HG02642 (cell line): ENCODE measurements around the gene TMA7.
"Not testable (repeated sequence)": the region's sequence is repeated elsewhere in the genome, so short reads cannot be mapped to it uniquely, and the experiment has no call there.

Experiments used
- ATAC-seq: cut with Tn5 transposase; IDR thresholded peaks from one replicate; pipeline ENCODE4 v1.9.1; 2021; ENCODE audit warnings: mild to moderate bottlenecking; ENCODE audit not compliant: unreplicated experiment, poor library complexity

The TMA7 gene

GRCh38 chr3:48439820-48440589, at the start of gene TMA7, which contains the start of gene CCDC51:
TMA7 (plus strand) TSS chr3:48440257; CDS start chr3:48440297, 40 bp downstream.
CCDC51 (minus strand) TSS chr3:48440119; CDS start chr3:48435128, 4,991 bp downstream.
- ATAC-seq = peak; percentile 96

DNA sequence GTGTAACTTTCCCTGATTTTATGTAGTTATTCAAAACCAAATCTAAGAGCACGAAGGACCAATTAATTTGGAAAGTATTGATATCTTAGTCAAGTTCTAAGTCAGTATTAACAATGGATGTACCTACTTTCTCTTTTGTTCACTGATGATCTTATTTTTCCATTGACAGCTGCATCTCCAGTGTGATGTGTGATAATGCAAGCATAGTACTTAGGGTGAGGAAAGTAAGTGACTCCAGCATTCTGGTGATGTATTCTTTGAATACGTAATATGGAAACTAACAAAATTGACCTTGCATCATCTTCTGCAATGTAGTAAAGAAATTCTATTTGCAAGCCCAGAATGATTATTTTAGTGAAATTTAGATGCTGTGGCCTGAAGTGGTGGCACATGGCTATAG, 45.7 kb upstream of the TMA7 start:
- no peak for ATAC-seq

DNA sequence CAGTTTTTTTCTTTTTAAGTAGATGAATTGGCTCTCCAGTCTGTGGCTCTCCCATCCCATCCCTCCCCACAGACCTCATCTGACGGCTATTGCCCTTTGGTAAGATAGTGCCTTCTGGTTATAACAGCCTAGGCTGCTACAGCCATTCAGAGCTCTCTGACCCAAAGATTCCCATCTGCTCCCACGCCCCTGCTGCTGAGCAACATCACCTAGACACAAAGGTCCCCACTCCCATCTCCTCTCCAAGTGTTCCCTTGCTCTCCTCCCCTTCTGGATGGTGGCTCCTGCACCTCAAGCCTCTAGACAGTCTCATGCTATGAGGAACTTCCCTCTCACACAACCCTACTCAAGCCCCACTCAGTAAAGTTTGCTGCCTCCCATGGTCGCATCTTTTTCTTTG, 44.3 kb upstream of the TMA7 start:
- ATAC-seq = no peak

DNA sequence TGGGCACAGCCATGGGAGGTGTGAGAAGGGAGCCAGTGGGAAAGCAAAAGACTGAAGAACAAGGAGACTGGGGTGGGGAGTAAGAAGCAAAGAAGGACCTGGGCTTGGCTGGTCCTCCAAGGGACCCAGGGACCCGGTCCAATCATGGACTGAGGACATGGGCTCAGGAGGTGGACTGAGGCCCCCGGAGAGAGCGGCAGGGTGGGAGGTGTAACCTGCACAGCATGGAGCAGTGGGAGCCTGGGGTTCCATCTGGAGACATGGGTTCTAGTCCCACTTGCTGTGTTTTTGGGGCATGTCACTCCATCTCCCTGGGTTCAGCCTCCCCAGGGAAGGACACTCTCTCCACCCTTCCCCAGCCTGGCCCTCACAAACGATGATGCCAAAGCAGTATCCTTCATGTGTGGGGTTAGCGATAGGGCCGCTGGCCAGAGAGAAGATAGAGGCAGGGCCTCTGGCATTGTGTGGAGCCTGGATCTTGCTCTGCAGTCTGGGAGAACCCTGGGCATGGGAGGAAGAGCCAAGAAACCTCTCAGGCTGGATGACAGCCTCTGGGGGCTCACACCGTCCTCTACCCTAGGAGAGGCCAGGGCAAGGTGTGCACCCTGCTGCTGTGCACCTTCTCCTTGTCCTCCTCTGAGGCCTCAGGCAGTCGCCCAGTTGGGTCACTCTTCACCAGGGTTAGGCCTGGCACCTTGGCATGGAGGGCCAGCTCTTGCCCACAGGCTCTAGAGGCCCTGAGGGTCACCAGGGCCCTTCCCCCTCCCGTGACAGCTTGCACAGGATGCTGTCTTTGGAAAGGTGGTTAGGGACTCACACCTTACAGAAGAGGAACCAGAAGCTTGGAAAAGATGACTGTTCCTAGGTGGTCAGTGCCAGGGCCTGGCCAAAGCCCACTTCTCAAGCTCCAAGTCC, 42.0 kb upstream of the TMA7 start:
- ATAC-seq = no peak

DNA sequence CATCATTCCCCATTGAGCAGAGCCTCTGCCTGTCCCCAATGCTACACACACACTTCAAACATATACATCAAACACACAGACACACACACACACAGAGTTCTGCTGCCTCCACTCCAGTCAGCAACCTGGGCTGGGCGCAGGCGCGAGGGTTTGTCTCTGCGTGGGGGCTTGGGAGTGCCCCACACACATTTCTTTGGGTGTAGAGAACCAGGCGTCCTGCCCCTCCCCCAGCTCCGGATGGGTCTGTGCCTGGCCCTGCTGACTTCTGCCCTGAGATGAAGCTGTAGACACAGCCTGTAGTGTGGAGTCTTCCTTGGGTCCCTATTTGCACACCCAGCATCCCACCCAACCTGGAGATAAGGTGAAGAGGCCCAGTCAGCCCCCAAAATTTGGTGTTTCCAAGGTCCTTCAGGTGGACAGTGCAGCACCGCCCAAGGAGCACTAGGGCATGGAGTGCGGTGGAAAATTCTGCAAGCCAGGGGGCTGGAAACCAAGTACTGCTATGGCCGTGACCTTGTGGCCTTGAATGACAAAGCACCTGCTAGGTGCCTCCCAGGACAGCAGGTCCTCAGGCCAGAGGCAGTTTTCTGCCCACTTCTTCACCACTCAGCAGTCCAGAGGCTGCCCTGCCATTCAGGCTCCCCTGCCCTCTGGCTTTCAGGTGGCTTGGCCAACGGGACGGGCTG, 41.2 kb upstream of the TMA7 start:
- ATAC-seq = no peak

GRCh38 chr3:48399387-48400172, 40.5 kb upstream of the TMA7 start:
- ATAC-seq = no peak

DNA sequence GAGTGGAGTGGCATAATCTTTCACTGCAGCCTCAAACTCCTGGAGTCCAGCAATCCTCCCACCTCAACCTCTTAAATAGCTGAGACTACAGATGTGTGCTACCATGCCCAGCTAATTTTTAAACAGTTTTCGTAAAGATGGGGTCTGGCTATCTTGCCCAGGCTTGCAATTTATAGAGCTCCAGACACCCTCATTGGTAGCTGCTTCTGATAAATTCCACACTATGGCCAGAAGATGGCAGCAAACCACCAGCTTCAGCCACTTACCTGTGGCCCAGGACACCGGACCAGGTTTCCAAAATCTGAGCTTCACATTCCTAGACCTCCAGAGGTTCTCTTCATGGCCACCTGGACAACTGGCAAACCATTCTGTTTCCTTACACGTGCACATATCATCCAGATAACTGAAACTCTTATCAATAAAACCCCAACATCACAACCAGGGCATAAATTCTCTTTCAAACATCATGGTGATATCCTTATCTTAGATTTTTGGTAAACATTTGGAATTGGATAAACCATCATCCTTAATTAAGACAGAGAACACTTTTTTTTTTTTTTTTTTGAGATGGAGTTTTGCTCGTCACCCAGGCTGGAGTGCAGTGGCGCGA, 39.1 kb upstream of the TMA7 start:
- ATAC-seq = no peak

DNA sequence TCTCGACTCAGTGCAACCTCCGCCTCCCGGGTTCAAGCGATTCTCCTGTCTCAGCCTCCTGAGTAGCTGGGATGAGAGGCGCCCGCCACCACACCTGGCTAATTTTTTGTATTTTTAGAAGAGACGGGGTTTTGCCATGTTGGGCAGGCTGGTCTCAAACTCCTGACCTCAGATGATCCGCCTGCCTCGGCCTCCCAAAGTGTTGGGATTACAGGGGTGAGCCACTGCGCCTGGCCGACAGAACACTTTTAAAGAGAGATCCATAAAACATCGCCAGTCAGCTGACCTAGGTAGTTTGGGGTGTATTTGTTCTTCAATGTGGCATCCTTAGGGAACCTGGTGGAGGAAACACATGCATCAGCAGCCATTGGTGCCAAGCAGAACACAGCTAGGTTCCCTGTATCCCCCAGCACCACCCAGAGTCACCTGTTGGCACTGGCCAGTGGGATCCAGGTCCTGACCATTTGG, 38.6 kb upstream of the TMA7 start:
- not testable (repeated sequence) for ATAC-seq

GRCh38 chr3:48402281-48402732, 37.8 kb upstream of the TMA7 start:
- no peak for ATAC-seq

DNA sequence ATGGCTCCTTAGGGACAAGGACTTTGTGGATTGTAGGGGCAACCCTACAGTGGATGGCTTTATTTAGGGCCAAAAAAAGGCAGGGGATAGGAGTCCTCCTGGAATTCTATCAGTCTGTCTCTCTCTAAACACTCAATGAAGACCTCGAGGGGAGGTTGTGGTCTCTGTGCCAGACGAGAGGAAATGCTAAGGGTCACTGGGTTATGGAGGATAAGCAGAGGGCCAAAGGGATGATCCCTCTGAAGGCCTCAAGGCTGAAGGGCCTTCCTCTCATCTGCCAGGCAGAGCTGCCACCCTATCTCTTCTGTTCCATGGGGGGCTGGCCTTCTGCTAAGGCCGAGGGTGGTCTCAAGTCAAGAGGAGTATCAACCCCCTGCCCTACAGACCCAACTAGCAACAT, 37.1 kb upstream of the TMA7 start:
- no peak for ATAC-seq

DNA sequence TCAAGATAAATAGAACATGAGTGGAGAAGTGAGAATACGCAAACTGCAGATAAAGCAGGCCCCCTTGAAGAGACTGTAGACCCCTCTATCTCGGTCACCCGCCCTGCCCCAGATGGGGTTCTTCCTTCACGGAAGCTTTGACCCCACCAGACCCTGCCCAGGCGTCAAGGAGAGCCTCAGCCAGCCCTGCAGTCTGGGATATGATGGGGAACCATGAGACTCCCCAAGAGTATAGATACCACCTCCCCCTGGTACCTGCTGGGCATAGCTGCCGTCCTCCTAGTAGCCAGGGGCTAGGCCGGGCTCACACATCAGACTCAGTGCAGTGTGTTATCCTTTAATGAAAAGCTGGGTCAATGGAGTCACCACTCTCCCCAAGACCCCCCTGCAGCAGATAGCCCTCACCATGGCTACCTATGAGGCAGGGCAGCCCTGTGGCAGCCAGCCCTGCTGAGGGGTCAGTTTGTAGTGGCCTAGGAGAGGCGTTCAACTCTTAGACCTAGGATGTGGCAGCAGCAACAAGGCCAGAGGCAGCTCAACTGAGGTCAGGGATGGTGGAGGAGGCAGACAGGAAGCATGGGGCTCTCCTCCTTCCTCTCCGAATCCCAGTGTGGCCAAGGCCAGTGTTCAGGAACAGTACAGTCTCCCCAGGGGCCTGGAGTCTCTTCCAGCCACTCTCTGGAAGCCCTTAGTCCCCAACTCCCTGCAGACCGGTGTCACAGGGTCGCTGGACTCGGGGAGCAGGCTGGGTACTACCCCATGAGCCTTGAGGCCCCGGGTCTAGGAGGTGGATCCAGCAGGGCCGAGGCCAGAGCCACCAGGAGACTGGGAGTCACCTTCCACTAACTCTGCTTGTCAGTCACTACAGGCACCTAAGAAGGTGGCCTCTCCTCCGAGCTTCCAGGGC, 36.3 kb upstream of the TMA7 start:
- ATAC-seq = no peak

DNA sequence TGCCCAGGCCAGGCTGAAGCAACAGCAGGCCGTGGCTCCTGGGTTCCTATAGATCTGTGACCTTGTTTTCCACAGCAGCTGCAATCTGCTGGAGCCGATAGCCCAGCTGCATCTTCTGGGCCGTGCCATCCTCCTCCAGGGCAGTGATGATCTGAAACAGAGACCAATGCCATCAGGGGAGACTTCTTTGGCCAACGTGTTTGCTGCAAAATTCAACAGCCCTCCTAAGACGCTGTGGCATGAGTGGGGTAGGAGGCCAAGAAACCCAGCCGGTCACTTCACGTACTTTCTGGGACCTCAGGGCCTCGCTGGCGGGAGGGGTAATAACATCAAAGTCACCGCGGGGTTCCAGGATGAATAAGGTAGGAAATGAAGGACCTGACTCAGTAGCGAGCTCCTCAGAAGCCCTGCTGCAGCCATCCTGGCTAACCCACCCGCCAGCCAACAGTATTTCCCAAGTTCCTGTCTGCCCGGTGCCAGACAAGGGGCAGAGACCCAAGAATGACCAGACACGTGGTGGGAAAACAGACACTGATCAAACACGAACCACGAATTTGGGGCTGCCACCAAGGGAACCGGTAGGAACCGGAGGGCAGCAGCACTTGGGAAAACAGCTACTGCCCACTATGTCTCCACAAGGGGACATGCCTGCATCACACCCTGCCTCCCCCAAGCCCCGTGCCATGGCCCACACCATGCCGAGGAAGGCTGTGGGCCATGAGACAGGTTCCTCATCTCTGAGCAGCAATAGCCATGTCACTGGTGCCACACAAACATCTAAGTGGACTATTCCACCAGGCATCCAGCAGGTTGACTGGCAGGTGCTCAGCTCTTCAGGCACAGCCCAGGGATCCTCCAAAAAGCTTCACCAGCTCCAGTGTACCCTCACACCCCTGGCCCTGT, 35.4 kb upstream of the TMA7 start:
- no peak for ATAC-seq

DNA sequence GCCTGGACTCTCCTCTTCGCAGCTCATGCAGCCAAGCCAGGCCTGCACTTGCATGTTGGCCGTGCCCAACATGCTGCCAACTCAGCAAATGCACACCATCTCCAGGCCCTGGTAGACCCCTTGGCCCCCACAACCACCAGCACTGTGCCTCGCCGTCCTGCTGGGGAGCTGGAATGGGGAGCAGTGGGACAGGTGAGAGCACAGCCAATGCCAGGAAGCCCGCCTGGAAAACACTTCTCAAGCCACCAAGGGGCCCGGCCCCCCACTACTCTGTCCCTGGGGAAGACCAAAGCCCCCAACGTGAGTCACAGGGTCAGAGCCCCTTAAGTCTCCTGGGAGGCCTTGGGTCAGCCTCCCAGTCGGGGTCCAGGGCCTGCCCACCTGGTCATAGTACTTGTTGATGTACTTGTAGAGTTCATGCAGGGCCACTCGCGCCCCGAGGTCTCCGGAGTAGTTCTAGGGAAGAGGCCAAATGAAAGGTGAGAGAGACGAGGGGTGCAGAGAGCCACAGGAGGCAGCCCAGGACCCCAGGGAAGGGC, 34.6 kb upstream of the TMA7 start:
- ATAC-seq = no peak

GRCh38 chr3:48405971-48406370, 34.1 kb upstream of the TMA7 start:
- no peak for ATAC-seq

GRCh38 chr3:48406443-48407431, 33.3 kb upstream of the TMA7 start:
- ATAC-seq = no peak

- ATAC-seq = no peak
Observed at GRCh38 chr3:48407542-48408099, 32.4 kb upstream of the TMA7 start.
